HG02763 (cell line): ENCODE measurements around the gene UVRAG.
"Not testable (repeated sequence)": the region's sequence is repeated elsewhere in the genome, so short reads cannot be mapped to it uniquely, and the experiment has no call there.

Experiments used
- ATAC-seq: cut with Tn5 transposase; IDR thresholded peaks from one replicate; pipeline ENCODE4 v1.9.1; 2021; ENCODE audit warnings: mild to moderate bottlenecking, moderate library complexity; ENCODE audit not compliant: unreplicated experiment

Gene UVRAG

GRCh38 chr11:75836417-75836816, 21.4 kb downstream of the UVRAG start:
- no peak for ATAC-seq

- ATAC-seq: no peak
Measured at GRCh38 chr11:75839851-75840250, 24.8 kb downstream of the UVRAG start.

- no peak for ATAC-seq
Measured at GRCh38 chr11:75840522-75840921, 25.5 kb downstream of the UVRAG start.

GRCh38 chr11:75841739-75842138, 26.7 kb downstream of the UVRAG start:
- no peak for ATAC-seq

- ATAC-seq: no peak
Measured at GRCh38 chr11:75845324-75845723, 30.3 kb downstream of the UVRAG start.

GRCh38 chr11:75849894-75850293, 34.9 kb downstream of the UVRAG start:
- no peak for ATAC-seq

- ATAC-seq: no peak
Measured at GRCh38 chr11:75850787-75851186, 35.8 kb downstream of the UVRAG start.

- no peak for ATAC-seq
Measured at GRCh38 chr11:75851203-75851602, 36.2 kb downstream of the UVRAG start.

GRCh38 chr11:75852406-75853017, 37.5 kb downstream of the UVRAG start:
- ATAC-seq: no peak

- not testable (repeated sequence) for ATAC-seq
Measured at GRCh38 chr11:75853563-75853962, 38.6 kb downstream of the UVRAG start.

- ATAC-seq: no peak
Measured at GRCh38 chr11:75853971-75854370, 39.0 kb downstream of the UVRAG start.

- no peak for ATAC-seq
Measured at GRCh38 chr11:75855206-75855605, 40.2 kb downstream of the UVRAG start.

- no peak for ATAC-seq
Measured at GRCh38 chr11:75856912-75857311, 41.9 kb downstream of the UVRAG start.

GRCh38 chr11:75858042-75858441, 43.0 kb downstream of the UVRAG start:
- ATAC-seq: no peak

GRCh38 chr11:75858613-75859012, 43.6 kb downstream of the UVRAG start:
- no peak for ATAC-seq

GRCh38 chr11:75859614-75860013, 44.6 kb downstream of the UVRAG start:
- no peak for ATAC-seq

GRCh38 chr11:75862437-75862836, 47.4 kb downstream of the UVRAG start:
- no peak for ATAC-seq

- no peak for ATAC-seq
Measured at GRCh38 chr11:75867778-75868374, 52.9 kb downstream of the UVRAG start.

GRCh38 chr11:75868990-75869389, 54.0 kb downstream of the UVRAG start:
- no peak for ATAC-seq

- ATAC-seq: no peak
Measured at GRCh38 chr11:75869661-75870455, 54.8 kb downstream of the UVRAG start.

- ATAC-seq: no peak
Measured at GRCh38 chr11:75872887-75873416, 57.9 kb downstream of the UVRAG start.
